H1 (cell line): ENCODE results near the gene TPP2. TPM values are rescaled to one million over a fixed set of nuclear protein-coding genes. Genes with fewer than 3 reads are reported as not detected.

Experiments
- CTCF ChIA-PET: fragments of 300-600 bp; sonication (Branson Sonifier 250); formaldehyde crosslinking; loops from one replicate; lab custom pipeline; 2021; ENCODE audit not compliant: partially characterized antibody; lab: Charles Lee
- POLR2A ChIA-PET: fragments of 300-600 bp; sonication (Branson Sonifier 250); formaldehyde crosslinking; loops from one replicate; lab custom pipeline; 2021; ENCODE audit warnings: inconsistent platforms; ENCODE audit not compliant: partially characterized antibody; lab: Charles Lee
- DNase-seq, 2 experiments: peaks; one replicate each; pipeline versions ENCODE4 v3.0.0 to v3.0.0-alpha.2; 2010 to 2022; ENCODE audit warnings: low spot score in 2 of 2, low read depth in 1 of 2, mixed read lengths in 1 of 2
- FAIRE-seq: peaks from 2 replicates; lab custom pipeline; 2011; peaks lifted over from hg19 to GRCh38; lab: Jason Lieb, UNC
- H2AFZ ChIP-seq: 2 replicates; pipeline ENCODE4 v1.8.1; 2012; ENCODE audit warnings: low read length, inconsistent platforms
- H2AK5ac ChIP-seq: 2 replicates; pipeline ENCODE4 v1.6.1; 2013; ENCODE audit warnings: low read depth, low read length
- H2BK120ac ChIP-seq: replicated peaks from 2 replicates; pipeline ENCODE3; 2013; ENCODE audit warnings: low read depth, low read length, inconsistent platforms
- H2BK12ac ChIP-seq: 2 replicates; pipeline ENCODE4 v1.6.1; 2013; ENCODE audit warnings: low read depth, low read length
- H2BK15ac ChIP-seq: 2 replicates; pipeline ENCODE4 v1.6.1; 2013; ENCODE audit warnings: low read length
- H2BK20ac ChIP-seq: 2 replicates; pipeline ENCODE4 v1.6.1; 2013; ENCODE audit warnings: low read length
- H2BK5ac ChIP-seq: 2 replicates; pipeline ENCODE4 v1.6.1; 2013; ENCODE audit warnings: low read depth, low read length
- H3K14ac ChIP-seq: 2 replicates; pipeline ENCODE4 v1.6.1; 2013; ENCODE audit warnings: inconsistent platforms; ENCODE audit not compliant: insufficient read length
- H3K18ac ChIP-seq: 2 replicates; pipeline ENCODE4 v1.6.1; 2013; ENCODE audit warnings: low read length; ENCODE audit errors: extremely low read depth
- H3K23ac ChIP-seq: 2 replicates; pipeline ENCODE4 v1.6.1; 2013; ENCODE audit warnings: inconsistent platforms; ENCODE audit not compliant: insufficient read length
- H3K23me2 ChIP-seq: 2 replicates; pipeline ENCODE4 v1.6.1; 2013; ENCODE audit warnings: low read depth, low read length
- H3K27ac ChIP-seq: 2 replicates; pipeline ENCODE4 v1.6.1; 2011; ENCODE audit warnings: low read depth, low read length, inconsistent platforms
- H3K27me3 ChIP-seq, 4 experiments: replicated peaks in 1 of 4; 1 replicate in 1 of 4; 2 replicates in 3 of 4; pipeline versions ENCODE4 v1.6.1 to v1.8.1; 2011 to 2013; ENCODE audit warnings: low read length in 3 of 4, mild to moderate bottlenecking in 3 of 4, inconsistent platforms in 2 of 4, mixed read lengths in 2 of 4, moderate library complexity in 1 of 4; ENCODE audit not compliant: control insufficient read depth in 3 of 4, insufficient read depth in 3 of 4; ENCODE audit errors: extremely low read depth in 1 of 4
- H3K36me3 ChIP-seq, 4 experiments: 2 replicates each; pipeline versions ENCODE4 v1.6.1 to v1.8.1; 2011 to 2013; ENCODE audit warnings: mild to moderate bottlenecking in 4 of 4, low read length in 3 of 4, moderate library complexity in 2 of 4, control low read depth in 1 of 4, inconsistent platforms in 1 of 4; ENCODE audit not compliant: insufficient read depth in 4 of 4, control insufficient read depth in 2 of 4
- H3K4ac ChIP-seq: replicated peaks from 2 replicates; pipeline ENCODE3; 2013; ENCODE audit warnings: low read length, low read depth, mixed read lengths, inconsistent platforms; ENCODE audit not compliant: insufficient read length
- H3K4me1 ChIP-seq, 4 experiments: replicated peaks in 1 of 4; 1 replicate in 1 of 4; 2 replicates in 3 of 4; pipeline versions ENCODE4 v1.6.1 to v1.8.1; 2011 to 2013; ENCODE audit warnings: low read length in 3 of 4, inconsistent platforms in 2 of 4, mixed read lengths in 1 of 4; ENCODE audit not compliant: insufficient read depth in 4 of 4, control insufficient read depth in 3 of 4
- H3K4me2 ChIP-seq, 2 experiments: 2 replicates each; pipeline versions ENCODE4 v1.6.1 to v1.8.1; 2011 to 2013; ENCODE audit warnings: low read depth in 2 of 2, low read length in 2 of 2, control low read depth in 1 of 2, inconsistent platforms in 1 of 2, mild to moderate bottlenecking in 1 of 2; ENCODE audit not compliant: insufficient read depth in 1 of 2
- H3K4me3 ChIP-seq, 4 experiments: fragments of 200-600, 300-600 bp in 1 of 4; sonication (generic), shearing (Covaris generic), sonication (Bioruptor Twin) in 1 of 4; 2 replicates each; pipeline versions ENCODE4 v1.5.1 to v1.8.1; 2011 to 2016; ENCODE audit warnings: low read length in 4 of 4, low read depth in 3 of 4, control low read depth in 2 of 4, inconsistent platforms in 2 of 4, mild to moderate bottlenecking in 2 of 4, mixed read lengths in 1 of 4, moderate library complexity in 1 of 4; ENCODE audit not compliant: insufficient read depth in 2 of 4; ENCODE audit errors: extremely low read depth in 1 of 4
- H3K56ac ChIP-seq: replicated peaks from 2 replicates; pipeline ENCODE3; 2013; ENCODE audit warnings: low read depth, mild to moderate bottlenecking, mixed read lengths, low read length, inconsistent platforms; ENCODE audit not compliant: insufficient read length
- H3K79me1 ChIP-seq: 2 replicates; pipeline ENCODE4 v1.6.1; 2013; ENCODE audit warnings: low read depth, low read length, control low read depth
- H3K79me2 ChIP-seq, 2 experiments: 2 replicates each; pipeline versions ENCODE4 v1.6.1 to v1.8.1; 2012 to 2013; ENCODE audit warnings: low read length in 2 of 2, mild to moderate bottlenecking in 2 of 2, inconsistent platforms in 1 of 2; ENCODE audit not compliant: insufficient read depth in 2 of 2, control insufficient read depth in 1 of 2
- H3K9ac ChIP-seq, 4 experiments: replicated peaks in 1 of 4; 1 replicate in 1 of 4; 2 replicates in 3 of 4; pipeline versions ENCODE4 v1.6.1 to v1.8.1; 2011 to 2013; ENCODE audit warnings: low read depth in 3 of 4, low read length in 3 of 4, control low read depth in 2 of 4, mild to moderate bottlenecking in 2 of 4, moderate library complexity in 2 of 4, inconsistent platforms in 1 of 4; ENCODE audit errors: extremely low read depth in 1 of 4
- H3K9me3 ChIP-seq, 2 experiments: 2 replicates each; pipeline versions ENCODE4 v1.6.1 to v1.8.1; 2012 to 2013; ENCODE audit warnings: mild to moderate bottlenecking in 2 of 2, moderate library complexity in 2 of 2, control low read depth in 1 of 2, inconsistent platforms in 1 of 2, low read depth in 1 of 2, low read length in 1 of 2, mixed read lengths in 1 of 2; ENCODE audit not compliant: insufficient read depth in 2 of 2
- H4K20me1 ChIP-seq, 2 experiments: replicated peaks in 1 of 2; 2 replicates each; pipeline versions ENCODE3 to v1.8.1; 2011 to 2013; ENCODE audit warnings: inconsistent platforms in 2 of 2, low read length in 2 of 2, mild to moderate bottlenecking in 1 of 2; ENCODE audit not compliant: insufficient read depth in 2 of 2, control insufficient read depth in 1 of 2
- H4K5ac ChIP-seq: 2 replicates; pipeline ENCODE4 v1.6.1; 2013; ENCODE audit warnings: low read length, low read depth, mixed read lengths, inconsistent platforms; ENCODE audit not compliant: insufficient read length
- H4K8ac ChIP-seq: 2 replicates; pipeline ENCODE4 v1.8.0; 2013; ENCODE audit warnings: mild to moderate bottlenecking, moderate library complexity, low read length, inconsistent platforms; ENCODE audit not compliant: insufficient read depth; ENCODE audit errors: extremely low read depth
- H4K91ac ChIP-seq: replicated peaks from 2 replicates; pipeline ENCODE3; 2013; ENCODE audit warnings: low read length, mixed read lengths, inconsistent platforms; ENCODE audit not compliant: insufficient read length
- BCL11A ChIP-seq, 2 experiments: IDR thresholded peaks; one replicate each; pipeline ENCODE4 v1.6.1; 2011; ENCODE audit warnings: low read depth in 2 of 2, low read length in 2 of 2, mild to moderate bottlenecking in 2 of 2
- CBX5 ChIP-seq: fragments of 300-800, 300-1000 bp; sonication (generic); IDR thresholded peaks from 2 replicates; pipeline ENCODE4 v1.7.1; 2016; ENCODE audit warnings: antibody characterized with exemption, low read length, low read depth
- EGR1 ChIP-seq: IDR thresholded peaks from 2 replicates; pipeline ENCODE4 v1.6.1; 2011; ENCODE audit warnings: low read depth, low read length, borderline replicate concordance
- FOSL1 ChIP-seq: IDR thresholded peaks from 2 replicates; pipeline ENCODE4 v1.6.1; 2011; ENCODE audit warnings: mild to moderate bottlenecking, low read depth, low read length, moderate library complexity; ENCODE audit not compliant: insufficient read depth
- NRF1 ChIP-seq: IDR thresholded peaks from 2 replicates; pipeline ENCODE4 v1.6.1; 2011; ENCODE audit warnings: mild to moderate bottlenecking, low read depth, low read length, improper control_type of control experiment
- POU5F1 ChIP-seq: IDR thresholded peaks from 2 replicates; pipeline ENCODE4 v1.6.1; 2011; ENCODE audit warnings: low read depth, mild to moderate bottlenecking, low read length, moderate library complexity
- SUZ12 ChIP-seq: fragments of 200-600 bp; sonication (generic); IDR thresholded peaks from 2 replicates; pipeline ENCODE4 v1.6.1; 2012; ENCODE audit warnings: mild to moderate bottlenecking, inconsistent platforms, low read length, moderate library complexity, mixed read lengths
- WGBS, 2 experiments: shearing (Covaris generic) in 1 of 2; methylation state at CpG; one replicate each; pipeline versions ENCODE4 v1.1.6 to v1.1.7; 2013 to 2015; ENCODE audit warnings: low lambda C conversion rate in 2 of 2, mixed read lengths in 2 of 2, inconsistent platforms in 1 of 2, low coverage in 1 of 2, missing lambda C conversion rate in 1 of 2; ENCODE audit not compliant: insufficient replicate concordance in 2 of 2, insufficient coverage in 1 of 2, insufficient read length in 1 of 2; ENCODE audit errors: extremely low coverage in 1 of 2, missing lambda C conversion rate in 1 of 2; 5-methylcytosine and 5-hydroxymethylcytosine counted together
- polyA plus RNA-seq, 7 experiments: library from polyadenylated mRNA; depleted of rRNA in 3 of 7; stranded (reverse) in 5 of 7; unstranded in 2 of 7; fragments of >200 nt in 5 of 7; fragments of 200-250 nt in 2 of 7; gene quantifications; 1 replicate in 5 of 7; 2 replicates in 1 of 7; 4 replicates in 1 of 7; pipeline versions ENCODE4 v1.2.1 to v1.2.3, GENCODE V29; 2011 to 2013; ENCODE audit warnings: missing spikeins in 2 of 7, mixed read lengths in 2 of 7
- total RNA-seq: library from RNA; stranded (reverse); fragmentation: NEBNext Ultra II Directional; extraction: Animal tissue kit (Norgen Biotek cat#: 25700); gene quantifications from 2 replicates; pipeline ENCODE4 v1.2.1, GENCODE V29; 2021
- TF ChIP-seq, protein P1 (sequence below), 3 experiments: IDR thresholded peaks; 1 replicate in 2 of 3; 2 replicates in 1 of 3; pipeline versions ENCODE4 v1.5.1 to v1.6.1; 2011; ENCODE audit warnings: low read length in 3 of 3, mild to moderate bottlenecking in 3 of 3, inconsistent platforms in 2 of 3, low read depth in 1 of 3, moderate library complexity in 1 of 3; ENCODE audit not compliant: insufficient read depth in 1 of 3; ENCODE audit errors: control extremely low read depth in 1 of 3

Gene TPP2
- total and polyA plus RNA-seq, 2 of the 8 experiments (the other 6 are each of a cell fraction or from before 2014, with no cell fraction given): 15.9 to 85.7 TPM

DNA sequence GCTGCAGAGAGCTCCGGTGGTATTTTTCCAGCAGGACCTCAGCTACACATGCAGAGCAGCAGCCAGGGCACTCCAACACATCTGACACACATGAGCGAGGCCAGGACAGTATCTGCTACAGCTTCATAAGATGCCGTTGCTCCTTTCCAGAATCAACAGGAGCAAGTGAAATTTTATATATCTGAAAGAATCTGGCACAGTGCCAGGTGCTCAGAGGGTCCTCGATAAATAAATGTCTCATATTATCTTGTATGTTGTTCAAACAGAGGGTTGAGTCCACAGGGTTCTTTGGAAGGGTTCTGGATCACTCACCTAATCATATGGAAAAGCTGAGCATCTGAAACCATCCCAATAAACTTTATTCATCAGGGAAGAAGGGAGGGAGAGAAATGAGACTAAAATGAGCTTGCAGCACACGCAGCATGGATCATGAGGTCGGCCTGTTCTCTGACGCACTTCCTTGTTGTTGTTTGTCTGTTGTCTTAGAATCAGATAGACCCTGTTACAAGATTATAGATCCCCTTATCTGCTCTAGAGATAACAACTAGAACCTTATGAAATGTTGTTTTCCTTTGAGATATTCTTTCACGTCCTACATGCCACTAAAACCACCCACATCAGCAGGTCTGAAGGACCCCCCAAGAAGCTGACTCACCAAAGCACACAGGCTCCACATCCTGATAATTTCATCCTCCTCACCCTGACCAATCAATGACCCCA, 101.3 kb downstream of the TPP2 start:
- H4K20me1 ChIP-seq: no peaks in the 10 kb centered on the region
- no peak overlapping the region for H2BK12ac ChIP-seq
- H2BK5ac ChIP-seq: no peak overlapping the region
- H3K27me3 ChIP-seq: no peaks in the 10 kb centered on the region
- no peaks in the 10 kb centered on the region for H3K79me1 ChIP-seq
- WGBS, 2 experiments: 91% methylated on average over 8 of the region's 8 CpGs; no CpG with 5 or more reads in 1 of the 2 experiments
- no peak overlapping the region for H3K4ac ChIP-seq
- H3K27ac ChIP-seq: no peak overlapping the region
- H2AK5ac ChIP-seq: no peak overlapping the region
- no peak overlapping the region for H2BK120ac ChIP-seq
- ChIA-PET CTCF (interaction anchor here (0.7 to 1.8 kb wide), 4 partner anchors 9 to 149 kb away, joined by 3 to 6 read pairs (median 3); no protein-coding TSS in a partner anchor), POLR2A (interaction anchor here (0.9 kb wide), 1 partner anchor 17 kb away, joined by 3 read pairs; no protein-coding TSS in a partner anchor)
- H3K9ac ChIP-seq: no peak overlapping the region
- no peak overlapping the region for H4K5ac ChIP-seq
- H2BK15ac ChIP-seq: no peak overlapping the region
- no peak overlapping the region for H4K91ac ChIP-seq
- no peak overlapping the region for H2BK20ac ChIP-seq
- H3K23me2 ChIP-seq: no peaks in the 10 kb centered on the region; the same call in 1 of the 2 replicates
- no peak overlapping the region for H3K4me3 ChIP-seq
- FAIRE-seq (no peak), DNase-seq (no peak)
- H2AFZ ChIP-seq: no peak overlapping the region
- H3K18ac ChIP-seq: no peak overlapping the region
- peaks cover 0 to 4% (median 0%) of the 10 kb centered on the region in 4 experiments; a peak in 1 of 7 replicates for H3K4me1 ChIP-seq
- H3K36me3 ChIP-seq: no peaks in the 10 kb centered on the region
- no peak overlapping the region for H3K23ac ChIP-seq
- H3K56ac ChIP-seq: no peak overlapping the region
- no peak overlapping the region for H4K8ac ChIP-seq
- peaks cover 0 to 5% of the 10 kb centered on the region in 2 experiments; a peak in 1 of 4 replicates for H3K9me3 ChIP-seq
- H3K14ac ChIP-seq: no peak overlapping the region
- no peaks in the 10 kb centered on the region for H3K79me2 ChIP-seq
- H3K4me2 ChIP-seq: no peak overlapping the region
- TF ChIP-seq, protein P1, sequence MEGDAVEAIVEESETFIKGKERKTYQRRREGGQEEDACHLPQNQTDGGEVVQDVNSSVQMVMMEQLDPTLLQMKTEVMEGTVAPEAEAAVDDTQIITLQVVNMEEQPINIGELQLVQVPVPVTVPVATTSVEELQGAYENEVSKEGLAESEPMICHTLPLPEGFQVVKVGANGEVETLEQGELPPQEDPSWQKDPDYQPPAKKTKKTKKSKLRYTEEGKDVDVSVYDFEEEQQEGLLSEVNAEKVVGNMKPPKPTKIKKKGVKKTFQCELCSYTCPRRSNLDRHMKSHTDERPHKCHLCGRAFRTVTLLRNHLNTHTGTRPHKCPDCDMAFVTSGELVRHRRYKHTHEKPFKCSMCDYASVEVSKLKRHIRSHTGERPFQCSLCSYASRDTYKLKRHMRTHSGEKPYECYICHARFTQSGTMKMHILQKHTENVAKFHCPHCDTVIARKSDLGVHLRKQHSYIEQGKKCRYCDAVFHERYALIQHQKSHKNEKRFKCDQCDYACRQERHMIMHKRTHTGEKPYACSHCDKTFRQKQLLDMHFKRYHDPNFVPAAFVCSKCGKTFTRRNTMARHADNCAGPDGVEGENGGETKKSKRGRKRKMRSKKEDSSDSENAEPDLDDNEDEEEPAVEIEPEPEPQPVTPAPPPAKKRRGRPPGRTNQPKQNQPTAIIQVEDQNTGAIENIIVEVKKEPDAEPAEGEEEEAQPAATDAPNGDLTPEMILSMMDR (IDR thresholded peaks at IDR 0.05; ENCODE audit: control extremely low read depth in 1 of 3, insufficient read depth in 1 of 3, low read depth in 1 of 3, low read length in 3 of 3): no peak
- TF ChIP-seq CBX5 (no peak), EGR1 (no peak), FOSL1 (no peak), POU5F1 (no peak), SUZ12 (no peak), NRF1 (no peak), BCL11A (IDR thresholded peaks at IDR 0.05; ENCODE audit: low read depth in 2 of 2, low read length in 2 of 2) (no peak)
